ENCODE measurements around the gene KRTCAP3. TPM values are rescaled to one million over a fixed set of nuclear protein-coding genes. Genes with fewer than 3 reads are reported as not detected.

KRTCAP3 gene
- total RNA-seq, 4 donors from 2014 or later = 9.2 to 40.1 (median 19.4) TPM

DNA sequence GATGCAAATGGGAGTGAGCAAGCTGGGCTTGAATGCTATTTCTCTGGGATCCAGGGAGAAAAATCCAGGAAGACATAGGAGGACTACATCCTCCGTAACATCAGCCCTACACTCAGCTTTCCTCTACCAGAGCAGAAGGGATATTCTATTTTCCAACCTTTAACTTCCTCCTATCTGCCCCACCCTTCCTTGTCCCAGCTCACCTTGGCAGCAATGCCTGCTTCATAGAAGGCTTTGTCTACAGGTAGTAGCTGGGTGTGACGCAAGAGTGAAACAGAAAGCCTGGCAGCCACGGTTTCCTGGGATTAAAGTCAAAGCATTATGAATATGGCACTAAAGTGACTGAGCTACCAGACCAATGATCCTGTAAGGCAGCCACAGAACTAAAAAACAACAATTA, 3.9 kb downstream of the KRTCAP3 start:
- TF ChIP-seq POLR2A (IDR thresholded peaks at IDR 0.05) = no peak
- TF ChIP-seq, protein P1, sequence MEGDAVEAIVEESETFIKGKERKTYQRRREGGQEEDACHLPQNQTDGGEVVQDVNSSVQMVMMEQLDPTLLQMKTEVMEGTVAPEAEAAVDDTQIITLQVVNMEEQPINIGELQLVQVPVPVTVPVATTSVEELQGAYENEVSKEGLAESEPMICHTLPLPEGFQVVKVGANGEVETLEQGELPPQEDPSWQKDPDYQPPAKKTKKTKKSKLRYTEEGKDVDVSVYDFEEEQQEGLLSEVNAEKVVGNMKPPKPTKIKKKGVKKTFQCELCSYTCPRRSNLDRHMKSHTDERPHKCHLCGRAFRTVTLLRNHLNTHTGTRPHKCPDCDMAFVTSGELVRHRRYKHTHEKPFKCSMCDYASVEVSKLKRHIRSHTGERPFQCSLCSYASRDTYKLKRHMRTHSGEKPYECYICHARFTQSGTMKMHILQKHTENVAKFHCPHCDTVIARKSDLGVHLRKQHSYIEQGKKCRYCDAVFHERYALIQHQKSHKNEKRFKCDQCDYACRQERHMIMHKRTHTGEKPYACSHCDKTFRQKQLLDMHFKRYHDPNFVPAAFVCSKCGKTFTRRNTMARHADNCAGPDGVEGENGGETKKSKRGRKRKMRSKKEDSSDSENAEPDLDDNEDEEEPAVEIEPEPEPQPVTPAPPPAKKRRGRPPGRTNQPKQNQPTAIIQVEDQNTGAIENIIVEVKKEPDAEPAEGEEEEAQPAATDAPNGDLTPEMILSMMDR (IDR thresholded peaks at IDR 0.05) = no peak
- Histone ChIP-seq H3K9me3 (no peaks in the 10 kb centered on the region), H3K27ac (no peak overlapping the region), H3K4me3 (replicated peaks in 1 of 3) (no peak overlapping the region), H3K4me1 (peaks cover 0 to 9% of the 10 kb centered on the region in 2 donors), H3K36me3 (peaks cover 31 to 37% of the 10 kb centered on the region in 2 donors), H3K27me3 (no peaks in the 10 kb centered on the region)
- DNase-seq = no peak
- intact Hi-C loops (cut with DNase I) = no loop called here
- WGBS, 2 donors = 84 to 92% methylated on average over 3 of the region's 3 CpGs

DNA sequence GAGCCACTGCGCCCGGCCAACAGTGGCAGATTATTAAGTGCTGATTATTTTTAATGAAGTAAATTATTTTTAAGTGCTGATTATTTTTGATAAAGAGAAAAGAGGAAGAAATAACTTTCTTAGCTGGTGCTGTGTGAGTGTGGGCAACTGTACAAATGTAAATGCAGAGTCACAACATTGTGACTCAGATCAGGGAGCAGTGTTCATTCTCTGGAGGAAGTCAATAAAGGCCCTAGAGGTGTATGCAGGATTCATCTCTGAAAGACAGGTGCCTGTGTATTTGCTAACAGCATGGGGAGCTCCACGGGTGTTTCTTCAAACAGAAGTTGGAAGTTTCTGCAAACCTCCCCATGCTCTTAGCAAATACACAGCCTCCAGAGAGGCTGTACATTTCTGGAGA, 6.2 kb downstream of the KRTCAP3 start:
- no peaks in the 10 kb centered on the region for H3K27me3 ChIP-seq
- no peaks in the 10 kb centered on the region for H3K4me1 ChIP-seq
- intact Hi-C loops (cut with DNase I) = no loop called here
- no peak overlapping the region for H3K27ac ChIP-seq
- 56 to 72% methylated on average over 3 of the region's 3 CpGs for WGBS, 2 donors
- no peak for DNase-seq
- no peak overlapping the region for H3K4me3 ChIP-seq (replicated peaks in 1 of 3)
- peaks cover 34 to 39% of the 10 kb centered on the region in 2 donors for H3K36me3 ChIP-seq
- no peaks in the 10 kb centered on the region for H3K9me3 ChIP-seq
- no peak for TF ChIP-seq POLR2A (IDR thresholded peaks at IDR 0.05)
- TF ChIP-seq, protein P1 (IDR thresholded peaks at IDR 0.05) = no peak

DNA sequence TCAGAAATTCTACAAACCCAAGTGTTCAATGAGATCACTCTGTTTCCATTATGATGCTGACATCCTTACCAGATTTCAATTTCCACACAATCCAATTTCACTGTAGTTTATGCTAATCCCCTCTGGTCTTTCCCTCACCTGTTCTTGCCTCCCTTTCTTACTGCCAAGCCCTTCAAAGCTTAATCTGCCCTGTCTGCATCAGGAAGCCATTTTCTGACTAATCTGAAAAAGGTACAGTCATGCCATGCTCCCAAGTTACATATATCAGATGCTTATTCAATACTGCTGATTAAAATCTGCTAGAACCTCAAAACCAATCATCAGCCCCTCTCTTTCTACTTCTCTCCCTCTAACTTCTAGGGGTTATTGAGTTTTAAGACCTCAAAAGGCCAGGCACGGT, 8.9 kb downstream of the KRTCAP3 start:
- TF ChIP-seq POLR2A (IDR thresholded peaks at IDR 0.05) = no peak
- TF ChIP-seq, protein P1 (IDR thresholded peaks at IDR 0.05) = no peak
- Histone ChIP-seq H3K27me3 (no peaks in the 10 kb centered on the region), H3K4me3 (replicated peaks in 1 of 3) (no peak overlapping the region), H3K9me3 (no peaks in the 10 kb centered on the region), H3K36me3 (peaks cover 45 to 53% of the 10 kb centered on the region in 2 donors), H3K27ac (no peak overlapping the region), H3K4me1 (no peaks in the 10 kb centered on the region)
- WGBS, 2 donors = 100% methylated on average over 1 of the region's 1 CpG
- intact Hi-C loops (cut with DNase I) = no loop called here
- no peak for DNase-seq

DNA sequence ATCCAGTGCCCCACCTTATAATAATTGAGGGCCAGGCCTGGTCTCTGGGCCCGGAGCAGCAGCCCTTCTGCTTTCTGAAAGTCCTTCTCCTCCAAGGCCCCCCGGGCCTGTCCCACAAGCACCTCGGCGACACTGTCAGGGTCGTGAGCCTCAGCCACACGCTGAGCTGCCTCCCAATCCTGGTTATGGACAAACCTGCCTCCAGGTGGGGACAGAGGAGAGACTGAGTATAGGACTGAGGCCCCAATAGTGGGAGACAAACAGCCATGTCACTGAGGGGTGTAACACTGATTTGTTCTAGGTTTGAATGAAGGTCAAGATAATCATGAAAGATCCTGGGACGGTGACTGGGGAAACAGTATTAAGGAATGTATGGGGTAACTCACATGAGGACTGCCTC, 11.8 kb downstream of the KRTCAP3 start:
- Histone ChIP-seq H3K36me3 (peaks cover 57 to 67% of the 10 kb centered on the region in 2 donors), H3K27me3 (no peaks in the 10 kb centered on the region), H3K4me1 (no peaks in the 10 kb centered on the region), H3K9me3 (no peaks in the 10 kb centered on the region), H3K27ac (no peak overlapping the region), H3K4me3 (replicated peaks in 1 of 3) (no peak overlapping the region)
- no peak for DNase-seq
- no peak for TF ChIP-seq POLR2A (IDR thresholded peaks at IDR 0.05)
- TF ChIP-seq, protein P1 (IDR thresholded peaks at IDR 0.05) = no peak
- intact Hi-C loops (cut with DNase I) = no loop called here
- 87 to 90% methylated on average over 7 of the region's 7 CpGs for WGBS, 2 donors

DNA sequence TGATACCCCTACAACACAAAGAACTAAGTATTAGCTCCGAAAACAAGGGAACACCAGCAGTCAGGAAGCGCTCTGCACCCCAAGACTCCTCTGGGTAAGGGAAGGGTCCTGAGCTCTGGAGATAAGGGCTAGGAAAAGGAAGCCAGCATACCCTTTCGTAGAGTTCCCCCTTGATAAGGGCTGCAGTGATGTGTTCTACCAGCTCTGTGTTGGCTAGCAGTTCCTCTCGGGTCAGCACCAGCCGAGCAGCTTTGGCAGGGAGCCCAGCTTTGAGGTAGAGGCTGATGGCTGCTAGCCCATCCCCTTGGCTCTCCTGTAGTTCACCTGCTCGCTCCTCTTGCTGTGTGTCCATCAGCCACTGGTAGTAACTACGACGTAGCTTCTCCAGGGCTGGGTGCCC, 18.9 kb downstream of the KRTCAP3 start:
- no peaks in the 10 kb centered on the region for H3K4me1 ChIP-seq
- H3K36me3 ChIP-seq = peaks cover 29 to 32% of the 10 kb centered on the region in 2 donors
- WGBS, 2 donors = 73 to 79% methylated on average over 8 of the region's 8 CpGs
- peak; percentile 7 to 26 for DNase-seq
- H3K9me3 ChIP-seq = no peaks in the 10 kb centered on the region
- TF ChIP-seq, protein P1 (IDR thresholded peaks at IDR 0.05) = no peak
- no peak for TF ChIP-seq POLR2A (IDR thresholded peaks at IDR 0.05)
- intact Hi-C loops (cut with DNase I) = no loop called here
- H3K27ac ChIP-seq = no peak overlapping the region
- H3K27me3 ChIP-seq = no peaks in the 10 kb centered on the region
- H3K4me3 ChIP-seq (replicated peaks in 1 of 3) = no peak overlapping the region

Measured in thyroid gland (tissue), 4 donors.